Smooth muscle cell (in vitro differentiated cells): ENCODE results near the gene TTC8. TPM values are rescaled to one million over a fixed set of nuclear protein-coding genes. Genes with fewer than 3 reads are reported as not detected.

Experiments used
- DNase-seq: peaks from one replicate; lab custom pipeline; 2025; ENCODE audit not compliant: unreplicated experiment; lab: John Stamatoyannopoulos, UW
- H2AFZ ChIP-seq: fragments of 200-600 bp; sonication (generic); 2 replicates; pipeline ENCODE4 v1.6.0; 2016; ENCODE audit warnings: antibody characterized with exemption, low read depth, mild to moderate bottlenecking
- H3F3A ChIP-seq: fragments of 200-600 bp; sonication (generic); 2 replicates; pipeline ENCODE4 v1.6.0; 2017; ENCODE audit warnings: antibody characterized with exemption, low read depth
- H3K27ac ChIP-seq: fragments of 200-600 bp; sonication (generic); 2 replicates; pipeline ENCODE4 v1.5.1; 2016; ENCODE audit warnings: low read depth, mild to moderate bottlenecking
- H3K27me3 ChIP-seq: fragments of 200-600 bp; sonication (generic); 2 replicates; pipeline ENCODE4 v1.6.1; 2016; ENCODE audit warnings: low read depth, mild to moderate bottlenecking
- H3K36me3 ChIP-seq: fragments of 200-600 bp; sonication (generic); 2 replicates; pipeline ENCODE4 v1.5.1; 2016; ENCODE audit warnings: low read depth
- H3K4me1 ChIP-seq: fragments of 200-600 bp; sonication (generic); 2 replicates; pipeline ENCODE4 v1.5.1; 2016; ENCODE audit warnings: low read depth
- H3K4me2 ChIP-seq: fragments of 200-600 bp; sonication (generic); 2 replicates; pipeline ENCODE4 v1.6.0; 2016; ENCODE audit warnings: mild to moderate bottlenecking
- H3K4me3 ChIP-seq: fragments of 200-600 bp; sonication (generic); 2 replicates; pipeline ENCODE4 v1.5.1; 2016; ENCODE audit warnings: mild to moderate bottlenecking
- H3K79me2 ChIP-seq: fragments of 200-600 bp; sonication (generic); 2 replicates; pipeline ENCODE4 v1.6.0; 2016; ENCODE audit warnings: low read depth, mild to moderate bottlenecking
- H3K9ac ChIP-seq: fragments of 200-600 bp; sonication (generic); 2 replicates; pipeline ENCODE4 v1.6.0; 2016; ENCODE audit warnings: low read depth
- H3K9me3 ChIP-seq: fragments of 200-600 bp; sonication (generic); replicated peaks from 2 replicates; pipeline ENCODE4 v1.5.1; 2016; ENCODE audit warnings: low read depth
- H4K20me1 ChIP-seq: fragments of 200-600 bp; sonication (generic); 2 replicates; pipeline ENCODE4 v1.6.0; 2016; ENCODE audit warnings: low read depth
- CTCF ChIP-seq: fragments of 200-600 bp; sonication (generic); IDR thresholded peaks from 2 replicates; pipeline ENCODE4 v1.5.1; 2017; ENCODE audit warnings: borderline replicate concordance, mild to moderate bottlenecking, antibody characterized with exemption; ENCODE audit not compliant: insufficient read depth, poor library complexity, severe bottlenecking
- WGBS: methylation state at CpG from one replicate; pipeline ENCODE4 v1.1.7; 2016; ENCODE audit warnings: low lambda C conversion rate; 5-methylcytosine and 5-hydroxymethylcytosine counted together
- polyA plus RNA-seq: library from polyadenylated mRNA; unstranded; fragments of >200 nt; fragmentation: Nextera tagmentation; extraction: Ambion mirVana; gene quantifications from 2 replicates; pipeline ENCODE4 v1.2.1, GENCODE V29; 2016
- total RNA-seq: library from RNA; depleted of rRNA; stranded (reverse); fragments of >200 nt; gene quantifications from 2 replicates; pipeline ENCODE4 v1.2.3, GENCODE V29; 2014

TTC8 gene
- total and polyA plus RNA-seq, 2 experiments from 2014 or later = 20.0 to 58.9 TPM

- no peak overlapping the region for H3K4me2 ChIP-seq
- no peak overlapping the region for H3K27ac ChIP-seq
- 93% methylated on average over 1 of the region's 1 CpG for WGBS
- H3F3A ChIP-seq = no peaks in the 10 kb centered on the region
- no peak for DNase-seq
- no peaks in the 10 kb centered on the region for H4K20me1 ChIP-seq
- H3K4me1 ChIP-seq = no peaks in the 10 kb centered on the region
- H3K27me3 ChIP-seq = no peaks in the 10 kb centered on the region
- TF ChIP-seq CTCF = no peak
- no peak overlapping the region for H3K9ac ChIP-seq
- no peaks in the 10 kb centered on the region for H3K79me2 ChIP-seq
- H3K9me3 ChIP-seq = no peaks in the 10 kb centered on the region
- peaks cover under 1% of the 10 kb centered on the region for H3K36me3 ChIP-seq
- H2AFZ ChIP-seq = no peak overlapping the region
- no peak overlapping the region for H3K4me3 ChIP-seq
Measured at GRCh38 chr14:88882236-88882635, 57.8 kb downstream of the TTC8 start.

- no peak overlapping the region for H2AFZ ChIP-seq
Measured at GRCh38 chr14:88895116-88895515, 70.7 kb downstream of the TTC8 start.

GRCh38 chr14:88901189-88901588, 76.7 kb downstream of the TTC8 start:
- H3K4me2 ChIP-seq = no peak overlapping the region
- no peaks in the 10 kb centered on the region for H3K36me3 ChIP-seq
- H3K4me1 ChIP-seq = no peaks in the 10 kb centered on the region
- H3K9me3 ChIP-seq = no peaks in the 10 kb centered on the region
- no peak overlapping the region for H3K4me3 ChIP-seq
- H4K20me1 ChIP-seq = no peaks in the 10 kb centered on the region
- DNase-seq = no peak
- H3K9ac ChIP-seq = no peak overlapping the region
- no peak for TF ChIP-seq CTCF
- peaks cover 9% of the 10 kb centered on the region for H3K27me3 ChIP-seq
- no peaks in the 10 kb centered on the region for H3K79me2 ChIP-seq
- H3F3A ChIP-seq = no peaks in the 10 kb centered on the region
- no peak overlapping the region for H2AFZ ChIP-seq
- H3K27ac ChIP-seq = no peak overlapping the region
- WGBS = 89% methylated on average over 4 of the region's 4 CpGs

More at GRCh38 chr14:88895116-88895515, 70.7 kb downstream of the TTC8 start:
- Histone ChIP-seq H3K27ac (no peak overlapping the region), H3K4me3 (no peak overlapping the region), H3K9me3 (no peaks in the 10 kb centered on the region), H3K4me2 (no peak overlapping the region), H3K4me1 (no peaks in the 10 kb centered on the region), H4K20me1 (no peaks in the 10 kb centered on the region), H3F3A (no peaks in the 10 kb centered on the region), H3K27me3 (peaks cover 13% of the 10 kb centered on the region), H3K36me3 (no peaks in the 10 kb centered on the region), H3K79me2 (no peaks in the 10 kb centered on the region), H3K9ac (no peak overlapping the region)
- no peak for DNase-seq
- 75% methylated on average over 4 of the region's 4 CpGs for WGBS
- TF ChIP-seq CTCF = no peak

- 76% methylated on average over 3 of the region's 3 CpGs for WGBS
- H2AFZ ChIP-seq = no peak overlapping the region
- no peak for DNase-seq
- no peak overlapping the region for H3K4me3 ChIP-seq
- no peaks in the 10 kb centered on the region for H3K79me2 ChIP-seq
- no peak overlapping the region for H3K9ac ChIP-seq
- no peaks in the 10 kb centered on the region for H3K9me3 ChIP-seq
- H3K36me3 ChIP-seq = no peaks in the 10 kb centered on the region
- TF ChIP-seq CTCF = no peak
- H3K4me1 ChIP-seq = no peaks in the 10 kb centered on the region
- H3F3A ChIP-seq = no peaks in the 10 kb centered on the region
- peaks cover 9% of the 10 kb centered on the region for H3K27me3 ChIP-seq
- H3K4me2 ChIP-seq = no peak overlapping the region
- no peaks in the 10 kb centered on the region for H4K20me1 ChIP-seq
- H3K27ac ChIP-seq = no peak overlapping the region
Measured at GRCh38 chr14:88901991-88902390, 77.5 kb downstream of the TTC8 start.
